Kidney epithelial cell (primary cell): Measurements from ENCODE around the gene LSM3. TPM values are rescaled to one million over a fixed set of nuclear protein-coding genes. Genes with fewer than 3 reads are reported as not detected.
"Not testable (repeated sequence)": the region's sequence is repeated elsewhere in the genome, so short reads cannot be mapped to it uniquely, and the experiment has no call there.

Source experiments
- DNase-seq: peaks from one replicate; pipeline ENCODE4 v3.0.0-alpha.2; 2010; ENCODE audit warnings: low read depth
- H3K27me3 ChIP-seq: 2 replicates; pipeline ENCODE4 v1.6.0; 2011; ENCODE audit warnings: low read length; ENCODE audit not compliant: control insufficient read depth, insufficient read depth
- H3K36me3 ChIP-seq: 2 replicates; pipeline ENCODE4 v1.5.1; 2011; ENCODE audit warnings: low read length; ENCODE audit not compliant: control insufficient read depth, insufficient read depth
- H3K4me3 ChIP-seq: 2 replicates; pipeline ENCODE4 v1.5.1; 2011; ENCODE audit warnings: low read depth, mild to moderate bottlenecking, control low read depth, low read length
- CTCF ChIP-seq: IDR thresholded peaks from 2 replicates; pipeline ENCODE4 v1.5.1; 2011; ENCODE audit warnings: mild to moderate bottlenecking, moderate library complexity, low read length, control low read depth, inconsistent platforms; ENCODE audit not compliant: insufficient read depth, poor library complexity, severe bottlenecking
- total RNA-seq: library from RNA; depleted of rRNA; stranded (reverse); fragments of >200 nt; gene quantifications from 2 replicates; pipeline ENCODE4 v1.2.3, GENCODE V29; 2015

The LSM3 gene
- total RNA-seq, 1 donor from 2014 or later = 9.3 TPM

GRCh38 chr3:14227856-14228255, 49.2 kb downstream of the LSM3 start:
- Histone ChIP-seq H3K27me3 (no peaks in the 10 kb centered on the region), H3K36me3 (no peaks in the 10 kb centered on the region), H3K4me3 (no peak overlapping the region)
- TF ChIP-seq CTCF = no peak
- no peak for DNase-seq

DNA sequence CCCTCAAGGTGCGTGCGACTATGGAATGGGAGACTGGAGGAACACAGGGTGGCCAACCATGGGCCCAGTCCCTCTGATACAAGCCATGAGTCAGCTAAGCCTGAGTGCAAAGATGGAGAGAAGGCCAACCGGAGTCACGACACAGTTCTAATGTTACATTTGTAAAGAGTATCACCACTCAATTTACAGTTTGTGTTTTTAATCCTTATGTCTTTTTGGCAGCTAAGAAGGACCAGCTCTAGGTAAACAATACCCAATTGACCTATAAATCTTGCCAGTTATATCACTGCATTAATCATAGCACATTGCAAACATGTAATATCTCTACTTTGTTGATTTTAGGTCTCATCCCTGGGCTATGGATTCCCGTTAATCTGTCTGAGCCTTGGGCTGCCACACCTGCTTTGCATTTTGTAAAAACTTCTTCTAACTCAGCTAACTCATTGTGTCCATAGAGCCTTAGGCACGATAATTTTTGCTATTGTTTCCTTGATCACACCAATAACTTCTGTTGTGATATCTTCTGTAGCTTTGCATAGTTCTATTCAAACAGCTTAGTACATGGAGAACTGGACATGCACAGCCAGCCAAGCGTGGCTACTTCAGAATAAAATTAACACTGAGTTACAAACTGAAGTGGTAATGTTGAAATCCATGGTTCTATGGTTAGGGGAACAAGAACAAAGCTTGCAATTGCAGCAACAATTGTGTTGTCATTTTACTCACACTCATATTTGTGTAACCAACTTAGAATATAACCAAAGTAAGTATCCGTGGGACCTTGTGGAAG, 50.3 kb downstream of the LSM3 start:
- DNase-seq = no peak
- no peaks in the 10 kb centered on the region for H3K36me3 ChIP-seq
- no peak overlapping the region for H3K4me3 ChIP-seq
- no peak for TF ChIP-seq CTCF
- no peaks in the 10 kb centered on the region for H3K27me3 ChIP-seq

DNA sequence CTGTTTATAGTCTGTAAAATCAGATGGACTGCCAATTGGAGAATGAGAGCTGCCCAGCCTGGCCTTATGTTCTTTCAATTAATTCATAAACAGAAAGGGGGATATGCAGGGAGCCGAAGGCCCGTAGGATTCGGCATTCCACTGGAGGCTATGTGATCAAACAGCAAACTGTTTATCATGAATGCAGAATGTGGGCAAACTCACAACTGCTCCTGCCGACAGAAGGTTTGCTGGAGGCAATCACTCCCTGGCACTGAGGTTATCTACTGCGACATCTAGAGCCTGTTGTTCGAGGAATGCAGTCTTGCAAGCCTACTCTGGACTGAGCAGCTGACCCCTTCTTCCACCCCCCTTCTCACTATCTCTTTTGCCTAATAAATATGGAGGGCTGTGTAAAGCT, 51.1 kb downstream of the LSM3 start:
- not testable (repeated sequence) for H3K27me3 ChIP-seq, H3K4me3 ChIP-seq, H3K36me3 ChIP-seq, DNase-seq

- Histone ChIP-seq H3K36me3 (no peaks in the 10 kb centered on the region), H3K27me3 (no peaks in the 10 kb centered on the region), H3K4me3 (no peak overlapping the region)
- no peak for TF ChIP-seq CTCF
- no peak for DNase-seq
Measured at GRCh38 chr3:14230729-14231128, 52.1 kb downstream of the LSM3 start.

- no peak for TF ChIP-seq CTCF
- Histone ChIP-seq H3K4me3 (no peak overlapping the region), H3K36me3 (no peaks in the 10 kb centered on the region), H3K27me3 (no peaks in the 10 kb centered on the region)
- no peak for DNase-seq
Measured at GRCh38 chr3:14231145-14231990, 52.8 kb downstream of the LSM3 start.

DNA sequence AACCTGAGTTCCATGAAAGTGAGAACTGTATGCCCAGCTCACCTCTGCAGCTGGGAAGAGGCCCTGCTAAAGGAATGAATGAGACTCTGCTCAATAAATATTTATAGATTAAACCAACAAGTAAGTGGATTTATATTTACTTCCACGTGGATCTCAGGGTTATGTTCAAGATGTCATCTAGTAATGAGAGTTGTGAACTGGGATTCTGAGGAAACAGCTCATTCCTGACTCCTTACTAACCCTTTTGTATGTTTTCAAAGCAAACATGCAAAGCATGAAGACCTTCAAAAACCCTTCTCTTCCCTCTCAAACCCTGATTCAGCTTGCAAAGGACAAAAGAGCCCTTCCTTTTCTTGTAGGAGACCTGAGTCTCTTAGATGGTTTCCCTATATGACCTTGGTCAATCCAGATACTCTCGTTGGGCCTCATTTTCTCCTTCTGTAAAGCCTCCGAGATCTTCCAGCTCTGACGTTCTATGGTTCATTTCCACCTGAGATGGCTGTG, 53.4 kb downstream of the LSM3 start:
- DNase-seq = no peak
- no peaks in the 10 kb centered on the region for H3K36me3 ChIP-seq

More for the DNA sequence above, 53.4 kb downstream of the LSM3 start:
- H3K27me3 ChIP-seq = no peaks in the 10 kb centered on the region
- no peak overlapping the region for H3K4me3 ChIP-seq
- no peak for TF ChIP-seq CTCF
